Measurements from ENCODE around the gene LPAR2. TPM values are rescaled to one million over a fixed set of nuclear protein-coding genes. Genes with fewer than 3 reads are reported as not detected.
A peak's percentile ranks its signal among the peaks of the same experiment; 100 is the strongest.

LPAR2 gene
- polyA plus RNA-seq, 3 donors: 1.9 to 108 (median 2.2) TPM

GRCh38 chr19:19628501-19629134 is 598 bp upstream of the LPAR2 start:
- Mint-ChIP-seq H3K36me3 (peaks cover 50 to 58% of the 10 kb centered on the region in 2 donors), H3K4me1 (peaks cover 19% of the 10 kb centered on the region), H3K27me3 (ENCODE audit: low read depth in 3 of 3) (peaks cover 4 to 14% (median 12%) of the 10 kb centered on the region in 3 donors), H3K9me3 (peaks cover 0 to 3% (median 2%) of the 10 kb centered on the region in 7 donors), H3K27ac (peak overlapping the region in 5 of 7 donors; percentile 28 to 79 (median 35)), H3K4me3 (peak overlapping the region; percentile 75 to 80)
- DNase-seq: peak; percentile 69 to 84 (median 74)
- no peak overlapping the region for H2AFZ ChIP-seq (ENCODE audit: insufficient read depth, low read depth, low read length, poor library complexity, severe bottlenecking)
- H4K20me1 ChIP-seq (ENCODE audit: insufficient read depth, low read length): peaks cover 58% of the 10 kb centered on the region
- no peaks in the 10 kb centered on the region for H3K79me2 ChIP-seq (ENCODE audit: insufficient read depth, low read length)
- TF ChIP-seq CTCF (IDR thresholded peaks at IDR 0.05): no peak
- intact Hi-C loops (cut with micrococcal nuclease): no loop called here
- H3K4me3 ChIP-seq (replicated peaks in 1 of 3; ENCODE audit: low read depth in 2 of 3, low read length in 3 of 3): peak overlapping the region; percentile 7 to 64 (median 17)
- peaks cover 45 to 52% of the 10 kb centered on the region in 2 donors for H3K36me3 ChIP-seq (replicated peaks in 1 of 2; ENCODE audit: control insufficient read depth in 1 of 2, insufficient read depth in 2 of 2, low read length in 2 of 2)
- no peak overlapping the region for H3K27ac ChIP-seq (ENCODE audit: low read depth in 1 of 2, low read length in 2 of 2)
- no peaks in the 10 kb centered on the region for H3K27me3 ChIP-seq (ENCODE audit: control insufficient read depth in 2 of 2, insufficient read depth in 2 of 2, low read length in 2 of 2)
- H3K4me2 ChIP-seq (replicated peaks; ENCODE audit: extremely low read depth, low read length, poor library complexity, severe bottlenecking): peak overlapping the region; percentile 82
- peak overlapping the region; percentile 54 for H3K9ac ChIP-seq (ENCODE audit: insufficient read depth, low read length, poor library complexity, severe bottlenecking)
- WGBS (ENCODE audit: insufficient coverage): 2% methylated on average over 35 of the region's 51 CpGs
- no peaks in the 10 kb centered on the region for H3K9me3 ChIP-seq (replicated peaks in 1 of 2; ENCODE audit: control insufficient read depth in 1 of 2, insufficient read depth in 1 of 2, low read length in 2 of 2)
- peaks cover 18 to 30% of the 10 kb centered on the region in 2 donors for H3K4me1 ChIP-seq (ENCODE audit: control insufficient read depth in 1 of 2, insufficient read depth in 2 of 2, low read length in 2 of 2)

GRCh38 chr19:19626516-19627472 is 1.2 kb downstream of the LPAR2 start:
- no peak for TF ChIP-seq CTCF (IDR thresholded peaks at IDR 0.05)
- Histone ChIP-seq H3K9ac (ENCODE audit: insufficient read depth, low read length, poor library complexity, severe bottlenecking) (no peak overlapping the region), H3K4me3 (replicated peaks in 1 of 3; ENCODE audit: low read depth in 2 of 3, low read length in 3 of 3) (no peak overlapping the region), H3K9me3 (replicated peaks in 1 of 2; ENCODE audit: control insufficient read depth in 1 of 2, insufficient read depth in 1 of 2, low read length in 2 of 2) (no peaks in the 10 kb centered on the region), H3K36me3 (replicated peaks in 1 of 2; ENCODE audit: control insufficient read depth in 1 of 2, insufficient read depth in 2 of 2, low read length in 2 of 2) (peaks cover 33 to 37% of the 10 kb centered on the region in 2 donors), H3K27ac (ENCODE audit: low read depth in 1 of 2, low read length in 2 of 2) (no peak overlapping the region), H3K4me1 (ENCODE audit: control insufficient read depth in 1 of 2, insufficient read depth in 2 of 2, low read length in 2 of 2) (peaks cover 18 to 30% of the 10 kb centered on the region in 2 donors), H3K27me3 (ENCODE audit: control insufficient read depth in 2 of 2, insufficient read depth in 2 of 2, low read length in 2 of 2) (no peaks in the 10 kb centered on the region), H3K4me2 (replicated peaks; ENCODE audit: extremely low read depth, low read length, poor library complexity, severe bottlenecking) (peak overlapping the region; percentile 82), H4K20me1 (ENCODE audit: insufficient read depth, low read length) (peaks cover 41% of the 10 kb centered on the region), H3K79me2 (ENCODE audit: insufficient read depth, low read length) (no peaks in the 10 kb centered on the region), H2AFZ (ENCODE audit: insufficient read depth, low read depth, low read length, poor library complexity, severe bottlenecking) (no peak overlapping the region)
- peaks cover 46% of the 10 kb centered on the region in 2 donors for H3K36me3 Mint-ChIP-seq
- 96% methylated on average over 38 of the region's 48 CpGs for WGBS (ENCODE audit: insufficient coverage)
- H3K4me1 Mint-ChIP-seq: peaks cover 19% of the 10 kb centered on the region
- peak overlapping the region; percentile 26 to 70 for H3K4me3 Mint-ChIP-seq
- peaks cover 0 to 3% (median 2%) of the 10 kb centered on the region in 7 donors for H3K9me3 Mint-ChIP-seq
- H3K27me3 Mint-ChIP-seq (ENCODE audit: low read depth in 3 of 3): peaks cover 4 to 14% (median 12%) of the 10 kb centered on the region in 3 donors
- H3K27ac Mint-ChIP-seq: peak overlapping the region in 3 of 7 donors; percentile 9 to 67 (median 32)
- intact Hi-C loops (cut with micrococcal nuclease): no loop called here
- peak in 1 of 3 donors; percentile 3 for DNase-seq
